SU-DHL-6 (cell line): Measurements from ENCODE around the gene NPPA.

ENCODE experiments used
- H2AFZ ChIP-seq: fragments of 200-600 bp; sonication (generic); 2 replicates; pipeline ENCODE4 v1.6.1; 2014; ENCODE audit warnings: low read depth, mild to moderate bottlenecking, moderate library complexity, mixed read lengths, antibody characterized with exemption, low read length; ENCODE audit not compliant: severe bottlenecking
- H3F3A ChIP-seq: fragments of 200-600 bp; shearing (Covaris generic); 2 replicates; pipeline ENCODE4 v1.6.0; 2016; ENCODE audit warnings: antibody characterized with exemption, mild to moderate bottlenecking; ENCODE audit not compliant: insufficient read depth
- H3K27ac ChIP-seq: fragments of 200-600 bp; sonication (generic); 2 replicates; pipeline ENCODE4 v1.5.1; 2016; ENCODE audit warnings: low read depth, mild to moderate bottlenecking, low read length, moderate library complexity, mixed read lengths
- H3K27me3 ChIP-seq: fragments of 200-600 bp; sonication (generic), shearing (Covaris generic); 2 replicates; pipeline ENCODE4 v1.6.0; 2014; ENCODE audit warnings: mild to moderate bottlenecking, low read length
- H3K36me3 ChIP-seq: fragments of 200-600 bp; sonication (generic); 2 replicates; pipeline ENCODE4 v1.6.1; 2014; ENCODE audit warnings: mild to moderate bottlenecking, low read length, mixed read lengths
- H3K4me2 ChIP-seq: fragments of 300-600, 200-600 bp; shearing (Covaris generic), sonication (generic); 2 replicates; pipeline ENCODE4 v1.6.0; 2014; ENCODE audit warnings: low read length, low read depth, mild to moderate bottlenecking; ENCODE audit not compliant: poor library complexity, severe bottlenecking
- H3K4me3 ChIP-seq: fragments of 200-600 bp; sonication (generic); 2 replicates; pipeline ENCODE4 v1.5.1; 2014; ENCODE audit warnings: antibody characterized with exemption, low read length, mild to moderate bottlenecking, mixed read lengths; ENCODE audit not compliant: insufficient read depth, poor library complexity, severe bottlenecking
- H3K79me2 ChIP-seq: fragments of 200-600 bp; sonication (generic); 2 replicates; pipeline ENCODE4 v1.6.1; 2014; ENCODE audit warnings: mild to moderate bottlenecking, low read length, moderate library complexity; ENCODE audit not compliant: insufficient read depth
- H3K9ac ChIP-seq: fragments of 200-600 bp; sonication (generic); 2 replicates; pipeline ENCODE4 v1.7.0; 2014; ENCODE audit warnings: mild to moderate bottlenecking, low read length
- H3K9me2 ChIP-seq: fragments of 200-600 bp; sonication (generic); replicated peaks from 2 replicates; pipeline ENCODE4 v1.6.1; 2014; ENCODE audit warnings: low read length; ENCODE audit not compliant: insufficient read depth
- H3K9me3 ChIP-seq: fragments of 200-600 bp; sonication (generic); 2 replicates; pipeline ENCODE4 v1.6.1; 2014; ENCODE audit warnings: low read length, mixed read lengths; ENCODE audit not compliant: insufficient read depth
- H4K20me1 ChIP-seq: fragments of 200-600 bp; sonication (generic); 2 replicates; pipeline ENCODE4 v1.6.1; 2014; ENCODE audit warnings: low read depth, mild to moderate bottlenecking, antibody characterized with exemption, low read length, moderate library complexity, mixed read lengths
- CTCF ChIP-seq: fragments of 200-600 bp; sonication (generic); IDR thresholded peaks from one replicate; pipeline ENCODE4 v1.5.1; 2017; ENCODE audit warnings: antibody characterized with exemption, mild to moderate bottlenecking, low read length, moderate library complexity; ENCODE audit not compliant: insufficient read depth, poor library complexity, severe bottlenecking
- EZH2phosphoT487 ChIP-seq: fragments of 200-600 bp; sonication (generic), shearing (Covaris generic); conservative IDR thresholded peaks from 2 replicates; pipeline ENCODE4 v1.6.1; 2018; ENCODE audit warnings: mild to moderate bottlenecking, antibody characterized with exemption, low read length, moderate library complexity, mixed read lengths

The NPPA gene

GRCh38 chr1:11842154-11843041, 5.2 kb downstream of the NPPA start:
- no peaks in the 10 kb centered on the region for H4K20me1 ChIP-seq
- no peaks in the 10 kb centered on the region for H3K9me2 ChIP-seq
- peak overlapping the region; percentile 24 for H3K4me2 ChIP-seq
- H3K27me3 ChIP-seq, result no peaks in the 10 kb centered on the region
- H3K79me2 ChIP-seq, result no peaks in the 10 kb centered on the region
- peak overlapping the region; percentile 45 for H3K27ac ChIP-seq
- H3K36me3 ChIP-seq, result peaks cover 3% of the 10 kb centered on the region; the same call in 1 of the 2 replicates
- H3K9me3 ChIP-seq, result no peaks in the 10 kb centered on the region
- H3F3A ChIP-seq, result no peaks in the 10 kb centered on the region
- no peak overlapping the region for H2AFZ ChIP-seq
- no peak overlapping the region for H3K4me3 ChIP-seq
- H3K9ac ChIP-seq, result no peak overlapping the region
- TF ChIP-seq EZH2phosphoT487, result no peak
- TF ChIP-seq CTCF, result no peak

- H4K20me1 ChIP-seq, result no peaks in the 10 kb centered on the region
- H3K9me3 ChIP-seq, result no peaks in the 10 kb centered on the region
- no peak overlapping the region for H3K9ac ChIP-seq
- peak overlapping the region; percentile 45 for H3K27ac ChIP-seq
- H3F3A ChIP-seq, result no peaks in the 10 kb centered on the region
- no peak for TF ChIP-seq EZH2phosphoT487
- no peak for TF ChIP-seq CTCF
- H3K79me2 ChIP-seq, result no peaks in the 10 kb centered on the region
- H3K36me3 ChIP-seq, result peaks cover 3% of the 10 kb centered on the region; the same call in 1 of the 2 replicates
- no peak overlapping the region for H2AFZ ChIP-seq
- no peaks in the 10 kb centered on the region for H3K9me2 ChIP-seq
- no peak overlapping the region for H3K4me3 ChIP-seq
- H3K27me3 ChIP-seq, result no peaks in the 10 kb centered on the region
- H3K4me2 ChIP-seq, result peak overlapping the region; percentile 24
Measured at GRCh38 chr1:11841245-11842153, 6.1 kb downstream of the NPPA start.

- Histone ChIP-seq H3K9me3 (no peaks in the 10 kb centered on the region), H3K4me3 (no peak overlapping the region), H3K9me2 (no peaks in the 10 kb centered on the region), H3K79me2 (no peaks in the 10 kb centered on the region), H2AFZ (no peak overlapping the region), H4K20me1 (no peaks in the 10 kb centered on the region), H3K9ac (no peak overlapping the region), H3K27ac (no peak overlapping the region), H3F3A (no peaks in the 10 kb centered on the region), H3K36me3 (peaks cover 3% of the 10 kb centered on the region; the same call in 1 of the 2 replicates), H3K4me2 (no peak overlapping the region), H3K27me3 (no peaks in the 10 kb centered on the region)
- no peak for TF ChIP-seq EZH2phosphoT487
- no peak for TF ChIP-seq CTCF
Measured at GRCh38 chr1:11839727-11840705, 7.6 kb downstream of the NPPA start.
